Trophoblast cell (in vitro differentiated cells and primary cell): ENCODE results near the gene TCP10L.

Experiments used
- DNase-seq, 2 donors: peaks; one replicate each; pipeline ENCODE4 v3.0.0-alpha.2; 2016
- H2AFZ ChIP-seq: 2 replicates; pipeline ENCODE4 v1.6.1; 2013; ENCODE audit warnings: low read length, moderate library complexity, mild to moderate bottlenecking; ENCODE audit not compliant: insufficient read depth, poor library complexity
- H2AK5ac ChIP-seq: 2 replicates; pipeline ENCODE4 v1.6.1; 2013; ENCODE audit warnings: mild to moderate bottlenecking, low read length
- H2BK120ac ChIP-seq: 2 replicates; pipeline ENCODE4 v1.6.1; 2013; ENCODE audit warnings: low read length, mild to moderate bottlenecking, moderate library complexity; ENCODE audit not compliant: insufficient read depth, poor library complexity
- H2BK12ac ChIP-seq: 2 replicates; pipeline ENCODE4 v1.6.1; 2013; ENCODE audit warnings: mild to moderate bottlenecking, low read length, moderate library complexity
- H2BK5ac ChIP-seq: 2 replicates; pipeline ENCODE4 v1.6.1; 2013; ENCODE audit warnings: low read length, low read depth, moderate library complexity, mild to moderate bottlenecking; ENCODE audit not compliant: poor library complexity
- H3K14ac ChIP-seq: 2 replicates; pipeline ENCODE4 v1.6.1; 2013; ENCODE audit warnings: mild to moderate bottlenecking, low read length
- H3K18ac ChIP-seq: 2 replicates; pipeline ENCODE4 v1.6.1; 2013; ENCODE audit warnings: mild to moderate bottlenecking, low read length
- H3K23ac ChIP-seq: 2 replicates; pipeline ENCODE4 v1.6.1; 2013; ENCODE audit warnings: low read length
- H3K27ac ChIP-seq: 2 replicates; pipeline ENCODE4 v1.5.1; 2013; ENCODE audit warnings: low read depth, mild to moderate bottlenecking, inconsistent platforms, low read length, moderate library complexity
- H3K27me3 ChIP-seq: 2 replicates; pipeline ENCODE4 v1.6.1; 2013; ENCODE audit warnings: inconsistent platforms, mild to moderate bottlenecking, low read length, moderate library complexity; ENCODE audit not compliant: insufficient read depth
- H3K36me3 ChIP-seq, 2 experiments: 1 replicate in 1 of 2; 2 replicates in 1 of 2; pipeline ENCODE4 v1.6.1; 2013; ENCODE audit warnings: low read length in 2 of 2, mild to moderate bottlenecking in 2 of 2, moderate library complexity in 1 of 2; ENCODE audit not compliant: insufficient read depth in 2 of 2, control insufficient read depth in 1 of 2
- H3K4ac ChIP-seq: 2 replicates; pipeline ENCODE4 v1.6.1; 2013; ENCODE audit warnings: low read depth, mild to moderate bottlenecking, low read length, moderate library complexity
- H3K4me1 ChIP-seq, 2 experiments: 1 replicate in 1 of 2; 2 replicates in 1 of 2; pipeline ENCODE4 v1.6.1; 2013; ENCODE audit warnings: low read length in 2 of 2, mild to moderate bottlenecking in 2 of 2, moderate library complexity in 1 of 2; ENCODE audit not compliant: insufficient read depth in 2 of 2, control insufficient read depth in 1 of 2
- H3K4me2 ChIP-seq: 2 replicates; pipeline ENCODE4 v1.6.1; 2013; ENCODE audit warnings: inconsistent platforms, mild to moderate bottlenecking, low read length, moderate library complexity
- H3K4me3 ChIP-seq: 2 replicates; pipeline ENCODE4 v1.5.1; 2013; ENCODE audit warnings: mild to moderate bottlenecking, low read depth, low read length, inconsistent platforms
- H3K79me1 ChIP-seq: one replicate; pipeline ENCODE4 v1.6.1; 2013; ENCODE audit warnings: low read length
- H3K79me2 ChIP-seq: 2 replicates; pipeline ENCODE4 v1.6.1; 2013; ENCODE audit warnings: low read length, mild to moderate bottlenecking; ENCODE audit not compliant: control insufficient read depth, insufficient read depth, poor library complexity
- H3K9ac ChIP-seq: 2 replicates; pipeline ENCODE4 v1.6.1; 2013; ENCODE audit warnings: mild to moderate bottlenecking, low read length
- H3K9me3 ChIP-seq: 2 replicates; pipeline ENCODE4 v1.6.1; 2013; ENCODE audit warnings: low read depth, mild to moderate bottlenecking, control low read depth, inconsistent platforms, low read length; ENCODE audit not compliant: insufficient read depth
- H4K12ac ChIP-seq: 2 replicates; pipeline ENCODE4 v1.6.1; 2013; ENCODE audit warnings: low read depth, mild to moderate bottlenecking, low read length, moderate library complexity
- H4K8ac ChIP-seq: 2 replicates; pipeline ENCODE4 v1.6.1; 2013; ENCODE audit warnings: low read depth, mild to moderate bottlenecking, low read length, moderate library complexity
- H4K91ac ChIP-seq: one replicate; pipeline ENCODE4 v1.6.1; 2013; ENCODE audit warnings: low read depth, mild to moderate bottlenecking, low read length, moderate library complexity
- WGBS: extraction: QIAGEN DNeasy Blood & Tissue Kit; methylation state at CpG from one replicate; pipeline ENCODE4 v1.1.7; 2013; ENCODE audit warnings: missing lambda C conversion rate; ENCODE audit not compliant: insufficient read length, insufficient coverage; ENCODE audit errors: extremely low coverage; 5-methylcytosine and 5-hydroxymethylcytosine counted together

TCP10L gene

DNA sequence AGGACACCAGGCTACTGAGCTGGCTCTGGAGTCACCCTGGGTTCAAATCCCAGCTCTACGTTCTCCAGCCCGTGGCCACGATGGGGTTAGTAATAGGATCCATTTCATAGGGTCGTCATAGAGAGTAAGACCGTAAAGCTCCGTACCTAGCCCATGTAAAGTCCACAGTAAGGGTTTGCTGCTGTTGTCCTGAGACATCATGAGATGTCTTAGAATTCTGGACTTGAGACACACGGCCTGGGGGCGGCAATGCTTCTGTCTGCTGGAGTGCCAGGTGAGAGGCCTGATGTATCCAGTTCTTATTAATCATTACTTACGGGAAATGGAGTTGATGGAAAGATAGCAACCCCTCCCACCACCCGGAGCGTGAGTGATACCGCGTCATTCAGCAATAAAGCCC is 3.6 kb downstream of the TCP10L start:
- no peak overlapping the region for H2BK12ac ChIP-seq
- no CpG with 5 or more reads among the region's 13 CpGs for WGBS
- H4K8ac ChIP-seq, result no peak overlapping the region

DNA sequence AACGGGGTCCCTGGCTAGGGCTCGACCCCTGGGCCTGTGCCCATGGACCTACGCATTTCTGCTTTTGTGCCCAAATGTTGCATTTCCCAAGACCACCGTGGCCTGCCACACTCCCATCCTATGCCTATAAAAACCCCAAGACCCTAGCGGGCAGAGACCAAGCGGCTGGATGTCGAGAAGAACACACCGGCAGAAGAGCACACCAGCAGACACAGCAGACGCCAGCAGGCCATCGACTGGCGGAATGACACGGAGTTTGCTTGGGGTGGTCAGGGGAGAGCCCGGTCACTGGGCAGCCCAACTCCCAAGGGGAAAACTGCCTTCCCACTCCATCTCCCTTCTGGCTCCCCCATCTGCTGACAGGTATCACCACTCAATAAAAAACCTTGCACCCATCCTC is 4.4 kb downstream of the TCP10L start:
- no peaks in the 10 kb centered on the region for H3K36me3 ChIP-seq
- H3K9ac ChIP-seq, result no peak overlapping the region
- H3K79me1 ChIP-seq, result no peaks in the 10 kb centered on the region
- no peak overlapping the region for H3K4me3 ChIP-seq
- H4K91ac ChIP-seq, result no peak overlapping the region
- no CpG with 5 or more reads among the region's 13 CpGs for WGBS
- H3K27me3 ChIP-seq, result no peaks in the 10 kb centered on the region
- no peak overlapping the region for H3K23ac ChIP-seq
- H4K12ac ChIP-seq, result no peak overlapping the region
- no peak overlapping the region for H2BK12ac ChIP-seq
- DNase-seq, result no peak
- H2AFZ ChIP-seq, result no peak overlapping the region
- H3K18ac ChIP-seq, result no peak overlapping the region
- no peak overlapping the region for H3K4me2 ChIP-seq
- no peaks in the 10 kb centered on the region for H3K79me2 ChIP-seq
- no peak overlapping the region for H3K4ac ChIP-seq
- no peak overlapping the region for H2BK5ac ChIP-seq
- H4K8ac ChIP-seq, result no peak overlapping the region
- H2AK5ac ChIP-seq, result no peak overlapping the region
- H3K27ac ChIP-seq, result no peak overlapping the region
- H2BK120ac ChIP-seq, result no peak overlapping the region
- H3K9me3 ChIP-seq, result no peaks in the 10 kb centered on the region
- H3K4me1 ChIP-seq, result no peaks in the 10 kb centered on the region
- no peak overlapping the region for H3K14ac ChIP-seq

More for the DNA sequence above, 3.6 kb downstream of the TCP10L start:
- Histone ChIP-seq H3K23ac (no peak overlapping the region), H4K91ac (no peak overlapping the region), H3K4me1 (no peaks in the 10 kb centered on the region), H3K79me1 (no peaks in the 10 kb centered on the region), H4K12ac (no peak overlapping the region), H3K9me3 (no peaks in the 10 kb centered on the region), H3K4me2 (no peak overlapping the region), H3K14ac (no peak overlapping the region), H2AFZ (no peak overlapping the region), H3K18ac (no peak overlapping the region), H2BK120ac (no peak overlapping the region), H2BK5ac (no peak overlapping the region), H2AK5ac (no peak overlapping the region), H3K27ac (no peak overlapping the region), H3K27me3 (no peaks in the 10 kb centered on the region), H3K9ac (no peak overlapping the region), H3K36me3 (peaks cover 0 to under 1% of the 10 kb centered on the region in 2 experiments), H3K4me3 (no peak overlapping the region), H3K4ac (no peak overlapping the region), H3K79me2 (no peaks in the 10 kb centered on the region)
- DNase-seq, result peak in 1 of 2 donors; percentile 9

DNA sequence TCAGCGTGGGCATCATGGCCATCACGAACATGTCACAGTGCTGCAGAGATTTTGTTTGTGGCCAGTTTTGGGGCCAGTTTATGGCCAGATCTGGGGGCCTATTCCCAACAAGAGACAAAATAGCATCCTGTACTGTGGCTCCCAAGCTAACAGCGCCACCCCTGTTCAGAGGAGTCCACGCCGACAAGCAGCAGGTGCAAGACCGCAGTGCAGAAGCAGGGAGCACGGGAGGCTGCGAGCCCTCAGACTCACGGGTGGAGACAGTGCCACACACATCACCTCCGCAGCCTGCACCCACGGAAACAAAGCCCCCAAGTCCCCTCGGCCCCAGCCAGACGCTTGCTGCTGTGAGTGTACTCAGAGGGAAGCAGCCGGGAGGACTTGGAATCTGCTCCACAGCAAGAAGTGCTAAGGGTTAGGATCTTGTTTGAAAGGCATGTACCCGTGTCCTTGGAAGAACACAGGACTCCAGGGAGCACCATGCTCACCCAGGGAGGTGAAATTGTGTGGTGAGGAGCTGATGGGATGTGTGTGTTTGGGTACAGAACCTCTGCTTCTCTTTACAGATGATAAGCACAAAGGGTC is 7.1 kb downstream of the TCP10L start:
- Histone ChIP-seq H2BK120ac (no peak overlapping the region), H4K12ac (no peak overlapping the region), H2AK5ac (no peak overlapping the region), H3K14ac (no peak overlapping the region), H2BK12ac (no peak overlapping the region), H3K4me1 (no peaks in the 10 kb centered on the region), H3K27ac (no peak overlapping the region), H3K36me3 (no peaks in the 10 kb centered on the region), H3K27me3 (no peaks in the 10 kb centered on the region), H3K4me3 (no peak overlapping the region), H3K23ac (no peak overlapping the region), H3K4ac (no peak overlapping the region), H3K9me3 (no peaks in the 10 kb centered on the region), H2BK5ac (no peak overlapping the region), H3K79me1 (no peaks in the 10 kb centered on the region), H4K8ac (no peak overlapping the region), H3K18ac (no peak overlapping the region), H4K91ac (no peak overlapping the region), H3K4me2 (no peak overlapping the region), H3K79me2 (no peaks in the 10 kb centered on the region), H2AFZ (no peak overlapping the region), H3K9ac (no peak overlapping the region)
- WGBS, result no CpG with 5 or more reads among the region's 15 CpGs
- DNase-seq, result no peak

DNA sequence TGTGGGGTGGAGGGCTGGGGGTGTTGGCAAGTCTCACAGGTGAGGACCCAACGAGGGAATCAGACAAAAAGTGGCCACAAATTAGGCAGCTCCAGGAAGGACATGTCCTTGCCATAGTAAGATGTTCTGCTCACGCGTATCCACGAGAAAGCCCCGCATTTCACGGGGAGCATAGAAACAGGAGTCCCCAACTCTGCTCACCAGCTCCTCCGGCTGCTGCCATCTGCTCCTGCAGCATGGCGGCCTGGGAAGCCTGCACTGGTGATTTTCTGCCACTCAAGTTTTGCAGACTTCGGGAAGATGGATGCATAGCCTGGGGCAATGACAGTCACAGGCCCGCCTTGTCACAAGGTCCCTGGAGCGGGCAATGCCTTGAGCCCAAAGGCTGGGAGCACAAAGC is 9.3 kb downstream of the TCP10L start:
- no peak overlapping the region for H2BK5ac ChIP-seq
- H4K91ac ChIP-seq, result no peak overlapping the region
- H3K9ac ChIP-seq, result no peak overlapping the region
- no peak overlapping the region for H3K4me2 ChIP-seq
- H4K12ac ChIP-seq, result no peak overlapping the region
- H3K36me3 ChIP-seq, result no peaks in the 10 kb centered on the region
- DNase-seq, result no peak
- H2AK5ac ChIP-seq, result no peak overlapping the region
- H2AFZ ChIP-seq, result no peak overlapping the region
- no peak overlapping the region for H2BK120ac ChIP-seq
- no peaks in the 10 kb centered on the region for H3K9me3 ChIP-seq
- no peak overlapping the region for H4K8ac ChIP-seq
- no peak overlapping the region for H3K14ac ChIP-seq
- no CpG with 5 or more reads among the region's 11 CpGs for whole genome bisulfite sequencing
- no peaks in the 10 kb centered on the region for H3K79me1 ChIP-seq
- no peak overlapping the region for H3K4me3 ChIP-seq
- H2BK12ac ChIP-seq, result no peak overlapping the region
- no peak overlapping the region for H3K23ac ChIP-seq
- no peaks in the 10 kb centered on the region for H3K27me3 ChIP-seq
- H3K4me1 ChIP-seq, result peaks cover 6 to 7% of the 10 kb centered on the region in 2 experiments
- H3K4ac ChIP-seq, result no peak overlapping the region
- H3K27ac ChIP-seq, result no peak overlapping the region
- H3K18ac ChIP-seq, result no peak overlapping the region
- no peaks in the 10 kb centered on the region for H3K79me2 ChIP-seq
